Measurements from ENCODE around the gene CHD9NB.

- TF ChIP-seq CTCF (IDR thresholded peaks at IDR 0.05): no peak
- TF ChIP-seq POLR2A (IDR thresholded peaks at IDR 0.05): no peak
Observed at GRCh38 chr16:53036066-53036465, 16.6 kb downstream of the CHD9NB start.
